Umbilical cord (tissue), 2 donors: ENCODE results near the gene GBX1. TPM values are rescaled to one million over a fixed set of nuclear protein-coding genes. Genes with fewer than 3 reads are reported as not detected.

ENCODE experiments used
- DNase-seq: peaks from one replicate; pipeline ENCODE4 v3.0.0-alpha.2; 2015; ENCODE audit warnings: low spot score
- total RNA-seq: library from RNA; depleted of rRNA; stranded (reverse); fragments of >200 nt; gene quantifications from one replicate; pipeline ENCODE4 v1.2.3, GENCODE V29; 2014; ENCODE audit warnings: low replicate concordance; ENCODE audit not compliant: insufficient read depth

The GBX1 gene
- total RNA-seq, 1 donor from 2014 or later, result not detected

- peak; percentile 23 for DNase-seq
These were observed 52.2 kb downstream of the GBX1 start for GRCh38 chr7:151115121-151115835.

- DNase-seq, result peak; percentile 56
These were observed 53.1 kb downstream of the GBX1 start for GRCh38 chr7:151114151-151115090.

- peak; percentile 90 for DNase-seq
These were observed 53.9 kb downstream of the GBX1 start for GRCh38 chr7:151113344-151114150.

- peak; percentile 77 for DNase-seq
These were observed 56.4 kb downstream of the GBX1 start for GRCh38 chr7:151110941-151111645.

GRCh38 chr7:151110236-151110940 is 57.1 kb downstream of the GBX1 start:
- DNase-seq, result no peak

GRCh38 chr7:151109094-151110048 is 58.1 kb downstream of the GBX1 start:
- peak; percentile 74 for DNase-seq

GRCh38 chr7:151107882-151108281 is 59.6 kb downstream of the GBX1 start:
- DNase-seq, result no peak

- DNase-seq, result peak; percentile 25
These were observed 62.9 kb downstream of the GBX1 start for GRCh38 chr7:151104411-151105235.

- no peak for DNase-seq
These were observed 63.5 kb downstream of the GBX1 start for GRCh38 chr7:151103973-151104372.

GRCh38 chr7:151102991-151103390 is 64.5 kb downstream of the GBX1 start:
- no peak for DNase-seq

- DNase-seq, result no peak
These were observed 65.7 kb downstream of the GBX1 start for GRCh38 chr7:151101621-151102396.

- no peak for DNase-seq
These were observed 66.6 kb downstream of the GBX1 start for GRCh38 chr7:151100921-151101320.

GRCh38 chr7:151099486-151100211 is 67.8 kb downstream of the GBX1 start:
- DNase-seq, result no peak
